CD4-positive, CD25-positive, alpha-beta regulatory T cell (primary cell): ENCODE measurements around the gene ZDHHC8. TPM values are rescaled to one million over a fixed set of nuclear protein-coding genes. Genes with fewer than 3 reads are reported as not detected.

Experiments used
- ATAC-seq, 2 donors: fragments of 150-1000 bp; cut with Tn5 transposase; one replicate each; pipeline ENCODE4 v1.10.0; 2021; ENCODE audit warnings: low read depth in 2 of 2, moderate number of reproducible peaks in 2 of 2, moderate library complexity in 1 of 2
- DNase-seq, 3 donors: peaks; one replicate each; pipeline versions ENCODE4 v3.0.0 to v3.0.0-alpha.2; 2012 to 2022; ENCODE audit warnings: mixed read lengths in 1 of 3
- H3K27ac ChIP-seq: one replicate; pipeline ENCODE4 v1.7.0; 2013; ENCODE audit warnings: mild to moderate bottlenecking, low read length; ENCODE audit not compliant: insufficient read depth, poor library complexity, severe bottlenecking
- H3K27me3 ChIP-seq: one replicate; pipeline ENCODE4 v1.7.0; 2013; ENCODE audit warnings: low read length; ENCODE audit not compliant: control insufficient read depth, insufficient read depth
- H3K36me3 ChIP-seq: one replicate; pipeline ENCODE4 v1.7.0; 2013; ENCODE audit warnings: mild to moderate bottlenecking, low read length, moderate library complexity; ENCODE audit not compliant: control insufficient read depth, insufficient read depth
- H3K4me1 ChIP-seq: 2 replicates; pipeline ENCODE4 v1.7.0; 2013; ENCODE audit warnings: mild to moderate bottlenecking, low read length; ENCODE audit not compliant: insufficient read depth, control insufficient read depth, poor library complexity, severe bottlenecking
- H3K4me3 ChIP-seq: one replicate; pipeline ENCODE4 v1.7.0; 2013; ENCODE audit warnings: low read depth, mild to moderate bottlenecking, low read length, moderate library complexity
- H3K9me3 ChIP-seq, 2 experiments: 1 replicate in 1 of 2; 2 replicates in 1 of 2; pipeline ENCODE4 v1.7.0; 2013; ENCODE audit warnings: low read length in 2 of 2, mild to moderate bottlenecking in 1 of 2, moderate library complexity in 1 of 2; ENCODE audit not compliant: control insufficient read depth in 2 of 2
- H3K27ac Mint-ChIP-seq, 3 donors: one replicate each; pipeline ENCODE4 v1.8.0; 2020 to 2022; ENCODE audit warnings: mild to moderate bottlenecking in 3 of 3, mixed read lengths in 3 of 3, moderate library complexity in 2 of 3
- H3K27me3 Mint-ChIP-seq: one replicate; pipeline ENCODE4 v1.8.0; 2022; ENCODE audit warnings: mild to moderate bottlenecking, mixed read lengths
- H3K36me3 Mint-ChIP-seq: one replicate; pipeline ENCODE4 v1.8.0; 2020; ENCODE audit warnings: mixed read lengths
- H3K4me1 Mint-ChIP-seq, 4 donors: one replicate each; pipeline ENCODE4 v1.8.0; 2020 to 2022; ENCODE audit warnings: mixed read lengths in 4 of 4, mild to moderate bottlenecking in 1 of 4
- H3K4me3 Mint-ChIP-seq, 4 donors: one replicate each; pipeline ENCODE4 v1.8.0; 2020 to 2022; ENCODE audit warnings: mild to moderate bottlenecking in 4 of 4, mixed read lengths in 4 of 4, moderate library complexity in 3 of 4
- H3K9me3 Mint-ChIP-seq, 7 donors: one replicate each; pipeline ENCODE4 v1.8.0; 2020 to 2022; ENCODE audit warnings: mixed read lengths in 7 of 7, mild to moderate bottlenecking in 3 of 7, moderate library complexity in 2 of 7
- polyA plus RNA-seq, 4 donors: library from polyadenylated mRNA; unstranded; fragments of 300-500 nt; fragmentation: Illumina TruSeq; gene quantifications; one replicate each; pipeline ENCODE4 v1.2.3, GENCODE V29; 2021
- total RNA-seq: library from RNA; stranded (reverse); gene quantifications from one replicate; pipeline ENCODE4 v1.2.3, GENCODE V29; 2022

ZDHHC8 gene, protein sequence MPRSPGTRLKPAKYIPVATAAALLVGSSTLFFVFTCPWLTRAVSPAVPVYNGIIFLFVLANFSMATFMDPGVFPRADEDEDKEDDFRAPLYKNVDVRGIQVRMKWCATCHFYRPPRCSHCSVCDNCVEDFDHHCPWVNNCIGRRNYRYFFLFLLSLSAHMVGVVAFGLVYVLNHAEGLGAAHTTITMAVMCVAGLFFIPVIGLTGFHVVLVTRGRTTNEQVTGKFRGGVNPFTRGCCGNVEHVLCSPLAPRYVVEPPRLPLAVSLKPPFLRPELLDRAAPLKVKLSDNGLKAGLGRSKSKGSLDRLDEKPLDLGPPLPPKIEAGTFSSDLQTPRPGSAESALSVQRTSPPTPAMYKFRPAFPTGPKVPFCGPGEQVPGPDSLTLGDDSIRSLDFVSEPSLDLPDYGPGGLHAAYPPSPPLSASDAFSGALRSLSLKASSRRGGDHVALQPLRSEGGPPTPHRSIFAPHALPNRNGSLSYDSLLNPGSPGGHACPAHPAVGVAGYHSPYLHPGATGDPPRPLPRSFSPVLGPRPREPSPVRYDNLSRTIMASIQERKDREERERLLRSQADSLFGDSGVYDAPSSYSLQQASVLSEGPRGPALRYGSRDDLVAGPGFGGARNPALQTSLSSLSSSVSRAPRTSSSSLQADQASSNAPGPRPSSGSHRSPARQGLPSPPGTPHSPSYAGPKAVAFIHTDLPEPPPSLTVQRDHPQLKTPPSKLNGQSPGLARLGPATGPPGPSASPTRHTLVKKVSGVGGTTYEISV
- 76.7 TPM for total RNA-seq
- polyA plus RNA-seq = 1 to 10 TPM; 1.2 to 4.3 (median 1.6) TPM

DNA sequence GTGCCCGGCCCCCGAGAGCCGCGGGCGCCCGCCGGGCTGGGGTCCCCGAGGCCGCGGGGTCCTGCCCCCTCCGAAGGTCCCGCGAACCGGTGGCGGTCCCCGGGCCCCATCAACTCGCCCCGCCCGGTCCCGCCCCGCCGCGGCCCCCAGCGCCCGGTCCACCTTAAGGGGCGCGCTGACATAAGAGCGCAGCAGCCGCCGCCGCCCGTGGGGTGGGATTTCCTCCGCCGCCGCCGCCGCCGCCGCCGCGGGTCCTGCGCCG, at the start of gene ZDHHC8:
Gene ZDHHC8 (plus strand): TSS at position 208 of the 262 bp plus-strand sequence. CDS start 144 bp downstream, outside the sequence.
- Mint-ChIP-seq H3K27me3 (no peaks in the 10 kb centered on the region), H3K4me3 (peak within 1 kb of the TSS; percentile 54 to 87 (median 83)), H3K9me3 (no peaks in the 10 kb centered on the region), H3K27ac (peak within 1 kb of the TSS in 2 of 3 donors; percentile 48 to 59), H3K4me1 (peaks cover 0 to 44% (median 20%) of the 10 kb centered on the region in 4 donors), H3K36me3 (no peaks in the 10 kb centered on the region)
- Histone ChIP-seq H3K4me3 (peak within 1 kb of the TSS; percentile 26), H3K27me3 (no peaks in the 10 kb centered on the region), H3K36me3 (peaks cover 8% of the 10 kb centered on the region), H3K4me1 (peaks cover 29% of the 10 kb centered on the region), H3K27ac (peak within 1 kb of the TSS; percentile 85), H3K9me3 (no peaks in the 10 kb centered on the region)
- DNase-seq (peak; percentile 33 to 53 (median 45)), ATAC-seq (peak; percentile 57 to 69)

- H3K9me3 ChIP-seq = no peaks in the 10 kb centered on the region
- peaks cover 29% of the 10 kb centered on the region for H3K36me3 ChIP-seq
- no peak overlapping the region for H3K27ac ChIP-seq
- H3K4me1 Mint-ChIP-seq = peaks cover 4 to 69% (median 42%) of the 10 kb centered on the region in 4 donors
- H3K9me3 Mint-ChIP-seq = peaks cover 0 to 1% (median 0%) of the 10 kb centered on the region in 7 donors
- H3K4me3 ChIP-seq = no peak overlapping the region
- peak overlapping the region; percentile 44 to 64 (median 56) for H3K27ac Mint-ChIP-seq
- H3K27me3 ChIP-seq = no peaks in the 10 kb centered on the region
- H3K4me3 Mint-ChIP-seq = peak overlapping the region; percentile 65 to 82 (median 72)
- DNase-seq = no peak
- no peaks in the 10 kb centered on the region for H3K27me3 Mint-ChIP-seq
- no peak for ATAC-seq
- H3K4me1 ChIP-seq = peaks cover 38% of the 10 kb centered on the region
- peaks cover 25% of the 10 kb centered on the region for H3K36me3 Mint-ChIP-seq
Measured at GRCh38 chr22:20083157-20083890, 48.3 kb upstream of the ZDHHC8 start.

DNA sequence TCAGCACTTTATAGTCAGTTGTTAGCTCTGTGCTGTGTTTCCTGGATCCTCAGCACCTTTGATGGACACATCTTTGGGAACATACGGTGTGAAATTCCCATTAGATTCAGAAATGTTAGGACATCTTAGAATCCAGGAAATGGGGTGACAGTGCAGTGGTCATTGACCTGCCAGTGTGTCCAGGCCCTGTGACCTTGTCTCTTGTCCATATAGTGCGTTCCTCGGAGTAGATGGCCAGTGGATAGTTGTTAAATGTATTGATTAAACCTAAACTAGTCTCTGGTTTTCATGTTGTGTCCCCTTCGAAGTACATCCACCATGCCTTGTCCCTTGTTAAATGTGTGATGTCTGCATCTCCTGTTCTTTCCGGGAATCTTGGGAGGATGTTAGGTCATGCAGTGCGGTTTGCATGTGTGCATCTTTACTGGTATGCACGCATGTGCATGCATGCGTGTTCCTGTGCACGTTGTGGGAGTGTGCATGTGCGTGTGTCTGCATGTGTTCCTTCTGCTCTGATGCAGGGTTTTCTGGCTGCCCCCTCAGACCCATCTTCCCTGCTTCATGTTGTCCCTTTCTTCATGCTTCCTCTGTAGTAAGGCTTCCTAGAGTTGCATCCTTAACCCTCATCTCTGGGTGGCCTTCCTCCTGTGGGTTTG, 47.6 kb upstream of the ZDHHC8 start:
- no peak for ATAC-seq
- H3K4me1 Mint-ChIP-seq = peaks cover 4 to 69% (median 42%) of the 10 kb centered on the region in 4 donors
- Histone ChIP-seq H3K9me3 (no peaks in the 10 kb centered on the region), H3K27me3 (no peaks in the 10 kb centered on the region), H3K4me3 (no peak overlapping the region), H3K4me1 (peaks cover 38% of the 10 kb centered on the region), H3K27ac (no peak overlapping the region), H3K36me3 (peaks cover 35% of the 10 kb centered on the region)
- H3K27me3 Mint-ChIP-seq = no peaks in the 10 kb centered on the region
- no peak for DNase-seq
- peaks cover 0 to 1% (median 0%) of the 10 kb centered on the region in 7 donors for H3K9me3 Mint-ChIP-seq
- H3K4me3 Mint-ChIP-seq = peak overlapping the region in 2 of 4 donors; percentile 38 to 65
- peak overlapping the region; percentile 27 to 64 (median 44) for H3K27ac Mint-ChIP-seq
- H3K36me3 Mint-ChIP-seq = peaks cover 28% of the 10 kb centered on the region

GRCh38 chr22:20084547-20085413, 46.8 kb upstream of the ZDHHC8 start:
- Histone ChIP-seq H3K27ac (peak overlapping the region; percentile 5), H3K9me3 (no peaks in the 10 kb centered on the region), H3K4me1 (peaks cover 41% of the 10 kb centered on the region), H3K36me3 (peaks cover 43% of the 10 kb centered on the region), H3K27me3 (no peaks in the 10 kb centered on the region), H3K4me3 (no peak overlapping the region)
- ATAC-seq (no peak), DNase-seq (no peak)
- Mint-ChIP-seq H3K27me3 (no peaks in the 10 kb centered on the region), H3K4me1 (peaks cover 4 to 70% (median 43%) of the 10 kb centered on the region in 4 donors), H3K36me3 (peaks cover 34% of the 10 kb centered on the region), H3K4me3 (peak overlapping the region in 2 of 4 donors; percentile 28 to 58), H3K27ac (no peak overlapping the region), H3K9me3 (peaks cover 0 to 1% (median 0%) of the 10 kb centered on the region in 7 donors)

GRCh38 chr22:20085651-20086050, 46.0 kb upstream of the ZDHHC8 start:
- peaks cover 52% of the 10 kb centered on the region for H3K36me3 ChIP-seq
- Mint-ChIP-seq H3K4me1 (peaks cover 8 to 77% (median 49%) of the 10 kb centered on the region in 4 donors), H3K4me3 (peak overlapping the region in 1 of 4 donors; percentile 58), H3K27me3 (no peaks in the 10 kb centered on the region), H3K36me3 (peaks cover 42% of the 10 kb centered on the region), H3K9me3 (peaks cover 0 to 1% (median 0%) of the 10 kb centered on the region in 7 donors), H3K27ac (no peak overlapping the region)
- H3K4me3 ChIP-seq = no peak overlapping the region
- H3K4me1 ChIP-seq = peaks cover 47% of the 10 kb centered on the region
- no peaks in the 10 kb centered on the region for H3K9me3 ChIP-seq
- DNase-seq (no peak), ATAC-seq (no peak)
- no peaks in the 10 kb centered on the region for H3K27me3 ChIP-seq
- H3K27ac ChIP-seq = no peak overlapping the region

- Histone ChIP-seq H3K4me3 (no peak overlapping the region), H3K27me3 (no peaks in the 10 kb centered on the region), H3K36me3 (peaks cover 55% of the 10 kb centered on the region), H3K9me3 (no peaks in the 10 kb centered on the region), H3K4me1 (peaks cover 47% of the 10 kb centered on the region), H3K27ac (no peak overlapping the region)
- ATAC-seq (no peak), DNase-seq (no peak)
- peaks cover 0 to 1% (median 0%) of the 10 kb centered on the region in 7 donors for H3K9me3 Mint-ChIP-seq
- peak overlapping the region in 2 of 3 donors; percentile 16 to 42 for H3K27ac Mint-ChIP-seq
- peaks cover 13 to 77% (median 52%) of the 10 kb centered on the region in 4 donors for H3K4me1 Mint-ChIP-seq
- H3K4me3 Mint-ChIP-seq = peak overlapping the region in 2 of 4 donors; percentile 43 to 58
- peaks cover 47% of the 10 kb centered on the region for H3K36me3 Mint-ChIP-seq
- H3K27me3 Mint-ChIP-seq = no peaks in the 10 kb centered on the region
Measured at GRCh38 chr22:20086101-20086599, 45.5 kb upstream of the ZDHHC8 start.
